HG02610 (cell line): ENCODE data around the gene EHBP1.
A peak's percentile ranks its signal among the peaks of the same experiment; 100 is the strongest.

Experiments
- ATAC-seq: cut with Tn5 transposase; IDR thresholded peaks from one replicate; pipeline ENCODE4 v1.9.1; 2021; ENCODE audit warnings: mild to moderate bottlenecking, moderate library complexity; ENCODE audit not compliant: unreplicated experiment

Gene EHBP1

GRCh38 chr2:62774555-62775366, 69.2 kb downstream of the EHBP1 start:
- ATAC-seq: peak; percentile 64

DNA sequence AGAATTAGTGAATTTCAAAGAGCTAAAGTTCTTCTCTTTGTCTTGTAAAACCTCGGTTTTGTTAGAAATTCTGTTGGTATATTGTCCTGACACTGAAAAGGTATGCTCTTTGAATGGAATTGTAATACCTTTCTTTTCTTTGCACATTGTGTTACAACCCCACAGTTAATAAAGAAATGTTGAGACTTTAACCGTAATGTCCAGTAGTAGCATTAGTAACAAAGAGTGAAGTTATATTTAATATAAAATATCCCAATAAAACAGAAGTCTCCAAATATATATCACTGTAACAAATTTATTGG, 69.8 kb downstream of the EHBP1 start:
- ATAC-seq: no peak

DNA sequence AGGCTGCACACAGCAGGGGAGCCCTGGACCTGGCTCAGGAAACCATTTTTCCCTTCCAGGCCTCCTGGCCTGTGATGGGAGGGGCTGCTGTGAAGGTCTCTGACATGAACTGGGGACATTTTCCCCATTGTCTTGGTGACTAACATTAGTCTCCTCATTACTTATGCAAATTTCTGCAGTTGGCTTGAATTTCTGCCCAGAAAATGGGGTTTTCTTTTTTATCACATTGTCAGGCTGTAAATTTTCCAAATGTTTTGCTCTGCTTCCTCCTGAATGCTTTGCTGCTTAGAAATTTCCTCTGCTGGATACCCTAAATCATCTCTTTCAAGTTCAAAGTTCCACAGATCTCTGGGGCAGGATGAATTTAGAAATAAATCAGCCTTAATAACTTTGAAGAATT, 78.2 kb downstream of the EHBP1 start:
- ATAC-seq: no peak

DNA sequence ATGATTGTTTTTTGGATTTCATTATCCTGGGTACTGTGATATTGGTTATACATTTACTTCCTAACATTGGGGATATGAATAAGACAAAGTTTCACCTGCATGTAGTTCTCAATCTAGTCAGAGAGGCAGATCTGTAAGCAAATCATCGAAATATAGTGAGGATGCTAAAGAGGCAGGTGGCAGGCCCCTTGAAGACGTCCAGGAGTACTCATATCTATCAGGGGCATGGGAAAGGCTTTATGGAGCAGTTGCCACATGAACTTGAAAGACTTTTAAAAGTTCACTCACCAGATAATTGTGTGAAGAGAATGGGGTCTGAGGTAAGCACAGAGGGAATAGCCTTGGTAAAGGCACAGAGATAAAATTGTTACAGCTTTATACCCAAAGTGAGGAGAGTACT, 78.8 kb downstream of the EHBP1 start:
- no peak for ATAC-seq

GRCh38 chr2:62785216-62785615, 79.7 kb downstream of the EHBP1 start:
- peak; percentile 82 for ATAC-seq

GRCh38 chr2:62785810-62786597, 80.5 kb downstream of the EHBP1 start:
- ATAC-seq: no peak

- ATAC-seq: peak; percentile 67
Observed at GRCh38 chr2:62787386-62787785, 81.9 kb downstream of the EHBP1 start.

GRCh38 chr2:62789518-62789917, 84.0 kb downstream of the EHBP1 start:
- no peak for ATAC-seq

DNA sequence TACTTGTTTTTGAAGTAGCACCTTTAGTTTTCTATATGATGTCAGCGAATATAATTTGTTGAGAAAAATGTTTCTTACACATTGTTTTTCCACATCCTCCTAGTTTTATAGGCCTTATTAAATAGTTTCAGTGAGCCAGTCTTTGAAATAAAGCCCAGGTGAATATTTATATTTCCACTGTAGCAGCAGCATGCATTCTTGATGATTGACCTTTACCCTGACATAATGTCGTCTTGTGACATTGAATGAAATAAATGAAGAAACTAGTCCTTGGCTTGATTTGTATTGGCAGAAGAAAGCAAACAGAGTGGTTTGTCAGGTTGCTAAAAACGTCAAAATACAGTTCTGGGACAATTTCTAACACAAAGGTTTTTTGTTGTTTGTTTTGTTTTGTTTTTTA, 84.4 kb downstream of the EHBP1 start:
- ATAC-seq: no peak

DNA sequence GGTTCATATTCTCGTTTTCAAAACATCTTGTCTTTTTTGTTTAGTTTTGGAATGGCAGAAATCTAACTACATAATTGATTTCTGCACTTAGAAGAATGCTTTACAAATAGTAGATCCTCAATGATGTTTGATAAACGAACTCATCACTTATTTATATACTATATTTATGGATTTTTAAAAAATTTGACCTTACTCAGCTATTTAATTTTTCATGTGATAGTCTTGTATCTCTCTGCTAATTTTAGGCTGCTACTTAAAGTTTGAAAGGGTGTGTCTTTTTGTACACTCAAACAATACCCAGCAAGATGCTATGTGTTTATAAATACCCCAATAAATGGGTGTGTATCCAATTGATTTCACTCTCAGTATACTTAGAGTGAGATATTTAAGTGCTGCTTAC, 86.9 kb downstream of the EHBP1 start:
- ATAC-seq: no peak

- ATAC-seq: no peak
Observed at GRCh38 chr2:62793213-62793612, 87.7 kb downstream of the EHBP1 start.

GRCh38 chr2:62794791-62795190, 89.3 kb downstream of the EHBP1 start:
- no peak for ATAC-seq

DNA sequence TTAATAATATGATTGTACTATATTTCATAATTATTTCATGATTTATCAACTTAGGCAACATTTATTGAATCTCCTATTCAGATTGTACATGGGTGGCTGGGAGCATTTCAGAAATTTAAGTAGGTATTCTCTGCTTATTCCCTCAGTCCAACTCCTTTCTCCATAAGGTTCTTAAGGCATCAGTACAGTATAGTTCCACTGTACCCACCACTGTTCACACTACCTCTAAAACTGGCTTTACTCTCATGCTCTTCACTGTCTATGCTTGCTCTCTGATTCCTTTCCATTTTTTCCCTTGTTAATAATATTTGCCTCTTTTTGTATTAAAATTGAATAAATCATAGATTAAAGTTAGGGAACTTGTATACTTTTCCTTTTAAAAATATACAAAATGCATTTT, 89.8 kb downstream of the EHBP1 start:
- ATAC-seq: no peak

GRCh38 chr2:62797107-62797506, 91.6 kb downstream of the EHBP1 start:
- ATAC-seq: no peak

- ATAC-seq: peak; percentile 64
Observed at GRCh38 chr2:62800618-62801017, 95.1 kb downstream of the EHBP1 start.

DNA sequence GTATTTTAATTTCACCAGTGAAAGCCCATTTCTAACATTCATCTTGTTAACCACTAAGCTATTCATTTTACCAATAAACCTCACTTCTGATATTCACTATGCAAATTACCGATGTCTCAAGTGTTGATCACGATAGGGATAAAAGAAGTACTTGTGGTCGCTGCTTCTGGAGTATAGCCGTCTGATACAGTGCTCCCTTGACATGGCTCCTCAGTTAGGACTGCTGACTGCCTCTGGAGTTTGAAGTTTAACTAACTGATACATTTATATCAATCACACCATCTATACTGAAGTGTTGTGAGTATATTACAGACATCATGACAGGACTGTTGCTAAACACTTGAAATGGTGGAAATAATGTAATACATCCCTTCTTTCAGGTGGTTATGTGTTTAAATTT, 95.6 kb downstream of the EHBP1 start:
- ATAC-seq: peak; percentile 14

DNA sequence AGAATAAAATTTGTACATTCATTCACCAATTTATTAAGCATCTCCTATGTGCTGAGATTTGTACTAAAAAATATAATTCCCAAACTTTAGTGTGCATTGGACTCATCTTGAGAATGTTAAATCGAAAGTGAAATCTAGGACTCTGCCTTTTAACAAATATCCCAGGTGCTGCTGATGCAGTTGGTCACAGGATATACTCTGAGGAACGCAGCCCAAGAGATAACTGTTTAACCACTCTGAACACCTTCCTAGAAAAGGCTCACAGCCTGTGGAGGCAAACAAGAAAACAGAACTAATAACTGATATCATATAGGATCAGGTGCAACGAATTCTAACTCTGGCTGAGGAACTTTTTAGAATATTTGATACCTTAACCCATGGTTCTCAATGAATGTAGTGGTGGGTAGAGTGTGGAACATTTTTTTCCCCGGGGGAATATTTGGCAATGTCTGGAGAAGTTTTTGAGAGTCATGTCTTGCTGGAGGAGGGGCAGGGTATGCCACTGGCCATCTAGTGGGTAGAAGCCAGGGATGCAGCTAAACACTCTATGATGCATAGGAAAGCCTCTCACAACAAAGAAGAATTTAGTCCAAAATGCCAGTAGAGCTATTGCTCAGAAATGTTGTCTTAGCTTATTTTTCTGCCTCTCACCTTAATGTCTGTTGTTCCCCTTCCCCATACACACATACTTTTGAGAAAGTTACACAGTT, 96.5 kb downstream of the EHBP1 start:
- ATAC-seq: no peak

DNA sequence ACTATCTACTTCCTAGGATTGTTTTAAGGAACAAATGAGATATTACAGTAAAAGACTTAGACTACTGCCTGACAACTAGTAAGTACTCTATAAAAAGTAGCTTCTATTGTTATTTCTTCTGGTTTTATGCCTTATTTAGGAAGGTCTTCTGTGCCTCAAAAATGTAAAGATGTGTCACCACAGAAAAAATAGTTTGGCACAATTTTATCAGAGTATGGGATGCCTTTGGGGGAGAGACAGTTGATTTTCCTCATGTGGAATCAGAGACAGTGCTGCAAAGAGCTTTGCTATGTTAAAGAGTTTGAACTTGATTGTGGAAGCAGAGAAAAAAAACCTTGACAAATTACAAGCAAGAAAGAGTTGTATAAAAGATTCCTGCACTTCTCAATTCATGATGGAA, 98.4 kb downstream of the EHBP1 start:
- no peak for ATAC-seq

DNA sequence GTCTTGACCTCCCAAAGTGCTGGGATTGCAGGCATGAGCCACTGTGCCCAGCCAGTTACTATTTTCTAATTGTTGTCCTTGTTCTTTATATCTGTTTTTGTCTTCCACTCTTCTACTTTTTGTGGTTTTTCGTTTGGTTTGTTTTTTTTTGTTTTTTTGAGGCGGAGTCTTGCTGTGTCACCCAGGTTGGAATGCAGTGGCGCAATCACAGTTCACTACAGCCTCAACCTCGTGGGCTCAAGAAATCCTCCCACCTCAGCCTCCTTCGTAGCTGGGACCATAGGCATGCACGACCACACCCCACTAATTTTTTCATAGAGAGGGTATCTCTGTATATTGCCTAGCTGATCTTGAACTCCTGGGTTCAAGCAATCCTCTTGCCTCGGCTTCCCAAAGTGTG, 100.7 kb downstream of the EHBP1 start:
- ATAC-seq: no peak

DNA sequence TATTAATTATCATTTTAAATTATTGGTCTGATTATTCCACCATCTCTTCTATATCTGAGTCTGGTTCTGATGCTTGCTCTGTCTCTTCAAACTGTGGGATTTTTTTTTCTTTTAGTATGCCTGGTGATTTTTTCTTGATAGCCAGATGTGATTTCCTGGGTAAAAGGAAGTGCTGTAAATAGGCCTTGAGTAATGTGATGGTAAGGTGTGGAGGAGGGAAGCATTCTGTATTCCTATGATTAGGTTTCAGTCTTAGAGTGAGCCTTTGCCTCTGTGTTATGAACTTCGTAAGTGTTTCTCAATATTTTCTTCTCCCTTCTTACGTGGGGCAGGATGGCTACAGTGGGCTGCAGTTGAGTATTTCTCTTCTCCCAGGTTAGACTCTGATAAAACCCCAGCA, 103.0 kb downstream of the EHBP1 start:
- no peak for ATAC-seq

DNA sequence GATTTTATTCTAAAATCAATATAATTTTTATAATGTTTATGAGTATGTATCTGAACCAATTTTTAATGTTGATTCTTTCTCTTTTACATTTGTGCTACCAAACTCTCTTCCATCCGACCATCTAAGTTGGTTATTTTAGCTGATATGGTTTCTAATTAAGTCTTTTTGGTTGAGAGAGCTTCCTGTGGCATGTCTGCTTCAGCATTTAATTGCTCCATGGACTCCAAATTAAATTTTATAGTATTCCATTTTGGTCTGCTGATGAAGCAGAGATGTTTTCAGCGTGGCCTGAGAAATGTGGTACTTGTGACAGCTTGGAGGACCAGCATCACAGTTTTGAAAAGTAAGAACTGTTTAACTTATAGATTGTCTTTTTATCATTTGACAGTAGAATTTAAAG, 105.6 kb downstream of the EHBP1 start:
- no peak for ATAC-seq

- ATAC-seq: no peak
Observed at GRCh38 chr2:62811972-62812371, 106.5 kb downstream of the EHBP1 start.
